Coronary artery (tissue), 2 donors: ENCODE data around the gene KRTAP6-1.

Experiments
- DNase-seq: peaks from one replicate; pipeline ENCODE4 v3.0.0-alpha.2; 2017; ENCODE audit warnings: low spot score
- H3K27ac ChIP-seq, 2 donors: fragments of 200-600 bp; sonication (generic); one replicate each; pipeline ENCODE4 v1.5.1; 2016 to 2019
- H3K4me3 ChIP-seq: fragments of 200-600 bp; sonication (generic); 2 replicates; pipeline ENCODE4 v1.5.1; 2016; ENCODE audit warnings: mild to moderate bottlenecking, moderate library complexity
- CTCF ChIP-seq: fragments of 200-600 bp; sonication (generic); IDR thresholded peaks from one replicate; pipeline ENCODE4 v1.5.1; 2019; ENCODE audit warnings: antibody characterized with exemption

Gene KRTAP6-1

GRCh38 chr21:30628109-30628508 is 14.4 kb upstream of the KRTAP6-1 start:
- Histone ChIP-seq H3K27ac (no peak overlapping the region), H3K4me3 (no peak overlapping the region)
- no peak for DNase-seq
- no peak for TF ChIP-seq CTCF

DNA sequence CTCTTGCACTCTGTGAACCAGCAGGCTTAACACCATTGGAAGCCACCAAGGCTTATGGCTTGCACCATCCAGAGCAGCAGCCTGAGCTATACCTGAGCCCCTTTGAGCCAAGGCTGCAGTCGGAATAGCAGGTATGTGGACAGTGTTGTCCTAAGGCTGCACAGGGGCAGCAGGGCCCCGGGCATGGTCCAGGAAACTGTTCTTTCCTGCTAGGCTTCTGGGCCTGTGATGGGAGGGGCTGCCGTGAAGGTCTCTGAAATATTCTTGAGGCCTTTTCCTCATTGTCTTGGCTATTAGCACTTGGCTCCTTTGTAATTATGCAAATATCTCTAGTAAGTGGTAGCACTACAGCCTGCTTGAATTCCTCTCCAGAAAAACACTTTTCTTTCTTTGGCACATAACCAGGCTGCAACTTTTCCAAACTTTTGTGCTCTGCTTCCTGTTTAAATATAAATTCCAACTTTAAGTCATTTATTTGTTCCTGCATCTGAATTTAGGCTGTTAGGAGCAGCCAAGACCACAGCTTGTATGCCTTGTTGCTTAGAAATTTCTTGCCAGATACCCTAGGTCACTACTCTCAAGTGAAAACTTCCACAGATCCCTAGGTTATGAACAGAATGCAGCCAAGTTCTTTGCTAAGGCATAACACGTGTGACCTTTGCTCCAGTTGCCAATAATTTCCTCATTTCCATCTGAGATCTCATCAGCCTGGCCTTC is 11.9 kb upstream of the KRTAP6-1 start:
- Histone ChIP-seq H3K27ac (no peak overlapping the region), H3K4me3 (no peak overlapping the region)
- DNase-seq = no peak
- no peak for TF ChIP-seq CTCF

DNA sequence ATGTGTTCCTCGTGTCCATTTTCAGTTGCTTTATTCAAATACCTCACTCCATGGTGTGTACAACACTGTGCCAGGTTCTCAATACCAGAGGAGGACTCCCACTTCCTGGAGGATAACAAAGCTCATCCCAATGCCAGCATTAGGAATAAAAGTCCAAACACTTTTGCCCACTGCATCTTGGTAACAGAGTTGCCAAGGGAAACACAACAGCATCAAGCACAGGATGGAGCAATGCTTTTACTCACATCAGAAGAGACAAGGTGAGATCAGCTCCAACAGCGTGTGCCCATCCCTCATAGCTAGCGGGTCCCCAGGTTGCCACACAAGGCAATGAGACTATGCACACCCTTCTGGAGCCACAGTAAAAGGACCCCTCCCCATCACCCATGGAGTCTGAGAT is 9.6 kb upstream of the KRTAP6-1 start:
- no peak overlapping the region for H3K4me3 ChIP-seq
- H3K27ac ChIP-seq = no peak overlapping the region
- no peak for TF ChIP-seq CTCF
- DNase-seq = no peak

- DNase-seq = no peak
- Histone ChIP-seq H3K27ac (no peak within 1 kb of the TSS), H3K4me3 (no peak within 1 kb of the TSS)
- no peak for TF ChIP-seq CTCF
These were observed 6.8 kb upstream of the KRTAP6-1 start, which contains the start of gene KRTAP20-4 for GRCh38 chr21:30620522-30620921. Gene KRTAP20-4 (plus strand): TSS chr21:30620627.

DNA sequence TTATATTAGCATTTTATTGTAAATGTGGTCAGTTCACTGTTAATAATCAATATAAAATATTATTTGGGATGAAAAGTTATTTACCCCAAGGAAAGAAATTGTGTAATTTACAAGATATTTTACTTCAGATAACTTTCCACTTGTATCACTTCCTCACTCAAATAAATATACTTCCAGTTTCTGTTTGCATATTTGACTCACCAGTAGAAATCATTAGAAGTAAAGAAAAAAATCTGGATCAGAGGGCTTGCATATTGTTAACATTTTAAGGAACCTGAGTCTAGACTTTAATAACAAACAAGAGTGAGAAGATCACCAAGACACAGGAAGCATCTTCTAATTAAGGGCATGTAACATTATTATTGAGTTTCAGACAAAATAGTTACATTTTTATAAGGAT is 6.3 kb upstream of the KRTAP6-1 start:
- no peak overlapping the region for H3K4me3 ChIP-seq
- no peak for TF ChIP-seq CTCF
- no peak overlapping the region for H3K27ac ChIP-seq
- DNase-seq = no peak

DNA sequence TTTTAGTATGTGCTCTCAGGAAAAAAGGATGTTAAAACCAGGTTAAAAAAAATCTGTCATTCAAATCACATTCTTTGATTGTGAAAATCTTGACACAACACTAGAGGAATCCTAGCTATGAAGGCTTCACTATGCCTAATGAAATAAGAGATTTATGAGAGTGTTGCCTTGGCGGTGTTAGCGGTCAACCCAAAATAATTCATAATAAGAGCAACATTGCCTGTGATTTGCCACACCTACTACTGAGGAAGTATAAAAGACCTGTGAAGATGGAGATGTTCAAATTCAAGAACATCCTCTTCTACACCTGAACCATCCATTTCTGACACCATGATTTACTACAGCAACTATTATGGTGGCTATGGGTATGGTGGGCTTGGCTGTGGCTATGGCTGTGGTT is 2.4 kb upstream of the KRTAP6-1 start, which contains the start of gene KRTAP20-1:
Gene KRTAP20-1, plus strand, starts transcription at position 301 of the 400 bp plus-strand sequence. Its CDS starts 30 bp downstream, at position 331.
- no peak within 1 kb of the TSS for H3K27ac ChIP-seq
- TF ChIP-seq CTCF = no peak
- DNase-seq = no peak
- H3K4me3 ChIP-seq = no peak within 1 kb of the TSS

- H3K4me3 ChIP-seq = no peak overlapping the region
- DNase-seq = no peak
- TF ChIP-seq CTCF = no peak
- no peak overlapping the region for H3K27ac ChIP-seq
These were observed 1.5 kb upstream of the KRTAP6-1 start for GRCh38 chr21:30615199-30615598.
